Measurements from ENCODE around the gene RPL10A. TPM values are rescaled to one million over a fixed set of nuclear protein-coding genes. Genes with fewer than 3 reads are reported as not detected.
A peak's percentile ranks its signal among the peaks of the same experiment; 100 is the strongest.

Gene RPL10A
- total and polyA plus RNA-seq, 2 of the 8 experiments (the other 6 are each of a cell fraction or from before 2014, with no cell fraction given): 1,893 to 2,948 TPM

GRCh38 chr6:35469751-35470662, 1.8 kb downstream of the RPL10A start (continued):
- no peak for TF ChIP-seq CREB1 (IDR thresholded peaks at IDR 0.05)
- TF ChIP-seq MAX (IDR thresholded peaks at IDR 0.05): no peak
- no peak for TF ChIP-seq ATF2 (IDR thresholded peaks at IDR 0.05; ENCODE audit: low read length)
- TF ChIP-seq SUZ12 (IDR thresholded peaks at IDR 0.05; ENCODE audit: low read length): no peak
- TF ChIP-seq USF2 (IDR thresholded peaks at IDR 0.05; ENCODE audit: low read length): peak; percentile 38; the same call in 1 of the 2 replicates
- TF ChIP-seq BRCA1 (IDR thresholded peaks at IDR 0.05; ENCODE audit: low read depth, low read length): no peak
- no peak for TF ChIP-seq RBBP5 (IDR thresholded peaks at IDR 0.05; ENCODE audit: borderline replicate concordance, low read depth, low read length)

All from H1 (cell line).